Breast epithelium (tissue), 3 donors: Measurements from ENCODE around the gene MDN1.

Experiments
- CTCF ChIP-seq, 3 donors: fragments of 450-650 bp; IDR thresholded peaks; one replicate each; pipeline ENCODE4 v1.5.1; 2016 to 2017; ENCODE audit warnings: antibody characterized with exemption in 3 of 3, mild to moderate bottlenecking in 3 of 3, moderate library complexity in 3 of 3
- POLR2AphosphoS5 ChIP-seq, 3 donors: sonication (generic); formaldehyde crosslinking; IDR thresholded peaks; one replicate each; pipeline ENCODE4 v1.6.1; 2017; ENCODE audit warnings: antibody characterized with exemption in 3 of 3

GRCh38 chr6:89643406-89643805 lies 176.2 kb downstream of the MDN1 start:
- TF ChIP-seq CTCF (IDR thresholded peaks at IDR 0.05) (no peak), POLR2AphosphoS5 (IDR thresholded peaks at IDR 0.05) (no peak)
